ENCODE data around the gene SWSAP1. TPM values are rescaled to one million over a fixed set of nuclear protein-coding genes. Genes with fewer than 3 reads are reported as not detected.
"Not testable (repeated sequence)": the region's sequence is repeated elsewhere in the genome, so short reads cannot be mapped to it uniquely, and the experiment has no call there.

SWSAP1 gene
- total RNA-seq, 1 donor from 2014 or later, result 5.1 TPM

GRCh38 chr19:11401808-11402543 lies 27.5 kb downstream of the SWSAP1 start:
- intact Hi-C loops (cut with micrococcal nuclease), result no loop called here
- ATAC-seq (ENCODE audit: low read depth) (no peak), DNase-seq (no peak)
- ChIA-PET CTCF (interaction anchor here (0.9 to 1.5 kb wide), 2 partner anchors 21 to 81 kb away, joined by 3 to 5 read pairs; no protein-coding TSS in a partner anchor), POLR2A (no interaction called here)
- no peaks in the 10 kb centered on the region for H3K27me3 Mint-ChIP-seq
- H3K27ac Mint-ChIP-seq, result no peak overlapping the region
- H3K4me3 Mint-ChIP-seq, result no peak overlapping the region
- TF ChIP-seq, protein P1, sequence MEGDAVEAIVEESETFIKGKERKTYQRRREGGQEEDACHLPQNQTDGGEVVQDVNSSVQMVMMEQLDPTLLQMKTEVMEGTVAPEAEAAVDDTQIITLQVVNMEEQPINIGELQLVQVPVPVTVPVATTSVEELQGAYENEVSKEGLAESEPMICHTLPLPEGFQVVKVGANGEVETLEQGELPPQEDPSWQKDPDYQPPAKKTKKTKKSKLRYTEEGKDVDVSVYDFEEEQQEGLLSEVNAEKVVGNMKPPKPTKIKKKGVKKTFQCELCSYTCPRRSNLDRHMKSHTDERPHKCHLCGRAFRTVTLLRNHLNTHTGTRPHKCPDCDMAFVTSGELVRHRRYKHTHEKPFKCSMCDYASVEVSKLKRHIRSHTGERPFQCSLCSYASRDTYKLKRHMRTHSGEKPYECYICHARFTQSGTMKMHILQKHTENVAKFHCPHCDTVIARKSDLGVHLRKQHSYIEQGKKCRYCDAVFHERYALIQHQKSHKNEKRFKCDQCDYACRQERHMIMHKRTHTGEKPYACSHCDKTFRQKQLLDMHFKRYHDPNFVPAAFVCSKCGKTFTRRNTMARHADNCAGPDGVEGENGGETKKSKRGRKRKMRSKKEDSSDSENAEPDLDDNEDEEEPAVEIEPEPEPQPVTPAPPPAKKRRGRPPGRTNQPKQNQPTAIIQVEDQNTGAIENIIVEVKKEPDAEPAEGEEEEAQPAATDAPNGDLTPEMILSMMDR (IDR thresholded peaks at IDR 0.05), result no peak
- H3K36me3 Mint-ChIP-seq (ENCODE audit: low read depth), result no peaks in the 10 kb centered on the region
- H3K4me1 Mint-ChIP-seq, result peaks cover 5% of the 10 kb centered on the region
- no peaks in the 10 kb centered on the region for H3K9me3 Mint-ChIP-seq

DNA sequence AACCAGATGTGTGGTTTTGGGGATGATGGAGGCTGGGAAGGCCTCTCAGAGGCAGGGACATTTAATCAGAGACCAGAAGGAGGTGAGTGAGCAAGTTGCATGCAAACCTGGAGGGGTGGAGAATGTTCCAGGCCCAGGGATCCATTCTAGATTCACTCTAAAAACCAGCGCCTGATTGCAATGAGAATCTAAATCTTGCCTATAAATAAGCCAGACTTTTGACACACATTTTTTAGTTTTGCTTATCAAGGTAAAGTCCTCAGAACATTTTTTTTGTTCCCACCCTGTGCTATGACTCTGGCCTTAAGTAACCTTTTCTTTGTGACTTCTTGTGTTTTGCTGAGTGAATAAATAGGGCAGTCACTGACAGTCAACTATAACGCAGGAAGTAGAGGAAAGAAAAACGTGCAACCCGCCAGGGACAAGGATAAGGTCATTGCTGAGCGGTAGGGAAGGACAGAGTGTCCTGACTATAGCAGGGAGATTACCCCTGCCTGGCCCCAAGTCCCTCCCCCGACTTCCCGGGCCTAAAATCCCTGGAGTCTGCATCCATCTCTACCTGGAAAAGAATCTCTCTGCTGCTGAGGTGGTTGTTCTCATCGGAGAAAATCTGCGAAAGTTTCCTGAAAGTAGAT lies 30.2 kb downstream of the SWSAP1 start:
- POLR2A ChIA-PET, result interaction anchor here (0.7 kb wide), 1 partner anchor 20 kb away, joined by 3 read pairs; the partner anchor contains the start of gene EPOR
- Mint-ChIP-seq H3K36me3 (ENCODE audit: low read depth) (no peaks in the 10 kb centered on the region), H3K4me3 (no peak overlapping the region), H3K27me3 (peaks cover 7% of the 10 kb centered on the region), H3K9me3 (no peaks in the 10 kb centered on the region), H3K4me1 (peaks cover 5% of the 10 kb centered on the region), H3K27ac (no peak overlapping the region)
- intact Hi-C loops (cut with micrococcal nuclease), result no loop called here
- CTCF ChIA-PET, result no interaction called here
- DNase-seq (no peak), ATAC-seq (ENCODE audit: low read depth) (no peak)
- TF ChIP-seq, protein P1 (IDR thresholded peaks at IDR 0.05), result no peak

- ATAC-seq (ENCODE audit: low read depth) (peak; percentile 56), DNase-seq (peak; percentile 32)
Observed at GRCh38 chr19:11405846-11406643, 31.6 kb downstream of the SWSAP1 start.

DNA sequence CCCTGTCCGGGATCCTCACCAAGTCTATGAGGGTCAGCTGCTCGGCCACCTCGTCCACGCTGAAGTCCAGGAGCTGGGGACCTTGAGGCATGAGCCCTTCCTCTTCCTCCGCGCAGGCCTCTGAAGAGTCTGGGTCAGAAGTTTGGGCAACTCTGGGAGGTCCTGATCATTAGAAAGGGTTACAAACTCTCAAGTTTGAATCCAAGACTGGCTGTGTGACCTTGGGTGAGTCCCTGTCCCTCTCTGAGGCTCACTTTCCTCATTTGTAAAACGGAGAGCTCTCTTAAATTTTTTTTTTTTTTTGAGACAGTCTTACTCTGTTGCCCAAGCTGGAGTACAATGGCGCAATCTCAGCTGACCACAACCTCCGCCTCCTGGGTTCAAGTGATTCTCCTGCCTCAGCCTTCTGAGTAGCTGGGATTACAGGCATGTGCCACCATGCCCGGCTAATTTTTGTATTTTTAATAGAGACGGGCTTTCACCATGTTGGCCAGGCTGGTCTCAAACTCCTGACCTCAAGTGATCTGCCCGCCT lies 32.3 kb downstream of the SWSAP1 start:
- not testable (repeated sequence) for ATAC-seq (ENCODE audit: low read depth); H3K27ac Mint-ChIP-seq
- intact Hi-C loops (cut with micrococcal nuclease), result loop anchor here (1.0 kb wide), 2 partner anchors 25 to 113 kb away; no protein-coding TSS in a partner anchor

More at GRCh38 chr19:11405846-11406643, 31.6 kb downstream of the SWSAP1 start:
- no peaks in the 10 kb centered on the region for H3K9me3 Mint-ChIP-seq
- peaks cover 5% of the 10 kb centered on the region for H3K4me1 Mint-ChIP-seq
- ChIA-PET CTCF (interaction anchor here (0.6 to 1.8 kb wide), 6 partner anchors 21 to 111 kb away, joined by 3 to 7 read pairs (median 3); partner anchors contain the start of gene TSPAN16), POLR2A (interaction anchor here (0.5 to 0.8 kb wide), 2 partner anchors 29 to 31 kb away, joined by 3 read pairs; no protein-coding TSS in a partner anchor)
- peaks cover 7% of the 10 kb centered on the region for H3K27me3 Mint-ChIP-seq
- H3K4me3 Mint-ChIP-seq, result no peak overlapping the region
- TF ChIP-seq, protein P1 (IDR thresholded peaks at IDR 0.05), result no peak
- H3K36me3 Mint-ChIP-seq (ENCODE audit: low read depth), result no peaks in the 10 kb centered on the region
- no peak overlapping the region for H3K27ac Mint-ChIP-seq
- intact Hi-C loops (cut with micrococcal nuclease), result loop anchor here (1.0 kb wide), 2 partner anchors 25 to 113 kb away; no protein-coding TSS in a partner anchor

DNA sequence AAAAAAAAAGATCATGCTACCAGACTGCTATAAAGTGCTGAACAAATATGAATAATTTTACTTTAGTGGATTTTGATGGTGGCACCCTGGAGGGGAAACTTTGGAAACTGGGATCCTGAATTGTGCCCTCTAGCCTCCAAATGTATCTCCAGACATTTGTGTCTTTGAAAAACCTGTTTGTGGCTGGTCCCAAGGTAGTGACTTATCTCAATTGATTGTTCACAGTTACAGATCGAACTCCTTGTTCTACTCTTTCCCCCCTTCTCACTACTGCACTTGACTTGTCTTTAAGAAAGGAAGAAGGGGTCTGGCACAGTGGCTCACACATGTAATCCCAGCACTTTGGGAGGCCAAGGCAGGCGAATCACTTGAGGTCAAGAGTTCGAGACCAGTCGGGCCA lies 34.1 kb downstream of the SWSAP1 start:
- no peak overlapping the region for H3K4me3 Mint-ChIP-seq
- H3K36me3 Mint-ChIP-seq (ENCODE audit: low read depth), result no peaks in the 10 kb centered on the region
- H3K27ac Mint-ChIP-seq, result no peak overlapping the region
- DNase-seq (no peak), ATAC-seq (ENCODE audit: low read depth) (no peak)
- peaks cover 7% of the 10 kb centered on the region for H3K27me3 Mint-ChIP-seq
- CTCF ChIA-PET, result no interaction called here
- POLR2A ChIA-PET, result no interaction called here
- TF ChIP-seq, protein P1 (IDR thresholded peaks at IDR 0.05), result no peak
- H3K4me1 Mint-ChIP-seq, result peaks cover 5% of the 10 kb centered on the region
- intact Hi-C loops (cut with micrococcal nuclease), result no loop called here
- no peaks in the 10 kb centered on the region for H3K9me3 Mint-ChIP-seq

More for the DNA sequence above, 32.3 kb downstream of the SWSAP1 start:
- H3K36me3 Mint-ChIP-seq (ENCODE audit: low read depth); H3K4me1 Mint-ChIP-seq; DNase-seq; H3K9me3 Mint-ChIP-seq; H3K27me3 Mint-ChIP-seq; H3K4me3 Mint-ChIP-seq: not testable (repeated sequence)
- ChIA-PET POLR2A (interaction anchor here (0.5 to 0.9 kb wide), 3 partner anchors 30 to 32 kb away, joined by 3 to 4 read pairs (median 3); partner anchors contain the start of gene SWSAP1), CTCF (interaction anchor here (0.6 to 1.8 kb wide), 5 partner anchors 14 to 111 kb away, joined by 3 to 7 read pairs (median 3); partner anchors contain the start of gene TSPAN16)

All from activated B cell treated with CpG ODN at 0.5 μM for 24 hours (primary cell).